IMR-90 (cell line): ENCODE data around the gene PMM2. TPM values are rescaled to one million over a fixed set of nuclear protein-coding genes. Genes with fewer than 3 reads are reported as not detected.

Source experiments
- ATAC-seq: fragments of 200-7000 bp; cut with Tn5 transposase; 2 replicates; pipeline ENCODE4 v1.9.1; 2020; ENCODE audit warnings: low read depth, mild to moderate bottlenecking, moderate library complexity
- BruUV-seq: library from RNA; stranded (reverse); fragments of 400-500 nt; replicated peaks from 2 replicates; lab custom pipeline; 2021; lab: Mats Ljungman, UMichigan
- CTCF ChIA-PET: fragments of 300-600 bp; formaldehyde crosslinking; extraction: SDS; loops from one replicate; lab custom pipeline; 2021; ENCODE audit warnings: antibody characterized with exemption; lab: Yijun Ruan, JAX
- POLR2A ChIA-PET: fragments of 300-600 bp; sonication (Branson Sonifier 250); formaldehyde crosslinking; loops from one replicate; lab custom pipeline; 2022; ENCODE audit warnings: antibody characterized with exemption; ENCODE audit not compliant: unreplicated experiment; lab: Charles Lee
- DNase-seq: peaks from one replicate; pipeline ENCODE4 v3.0.0; 2013
- H2AFZ ChIP-seq: replicated peaks from 2 replicates; pipeline ENCODE3; 2013; ENCODE audit warnings: low read length, mild to moderate bottlenecking; ENCODE audit not compliant: poor library complexity
- H2AK5ac ChIP-seq: 2 replicates; pipeline ENCODE4 v1.6.1; 2013; ENCODE audit warnings: low read depth, low read length, inconsistent platforms
- H2AK9ac ChIP-seq: replicated peaks from 2 replicates; pipeline ENCODE3; 2013; ENCODE audit warnings: mild to moderate bottlenecking, low read depth, low read length, moderate library complexity; ENCODE audit not compliant: poor library complexity
- H2BK120ac ChIP-seq: 2 replicates; pipeline ENCODE4 v1.6.1; 2013; ENCODE audit warnings: low read depth, low read length, inconsistent platforms
- H2BK15ac ChIP-seq: 3 replicates; pipeline ENCODE4 v1.6.1; 2013; ENCODE audit warnings: low read depth, low read length, inconsistent platforms
- H2BK20ac ChIP-seq: 2 replicates; pipeline ENCODE4 v1.6.1; 2013; ENCODE audit warnings: low read depth, mild to moderate bottlenecking, inconsistent platforms, low read length, moderate library complexity
- H2BK5ac ChIP-seq: 2 replicates; pipeline ENCODE4 v1.6.1; 2013; ENCODE audit warnings: mild to moderate bottlenecking, low read depth, low read length, inconsistent platforms; ENCODE audit not compliant: poor library complexity, severe bottlenecking
- H3K14ac ChIP-seq: replicated peaks from 2 replicates; pipeline ENCODE4 v1.6.1; 2013; ENCODE audit warnings: low read depth, low read length, inconsistent platforms
- H3K18ac ChIP-seq: 2 replicates; pipeline ENCODE4 v1.6.1; 2013; ENCODE audit warnings: low read depth, low read length, control low read depth
- H3K23ac ChIP-seq: 2 replicates; pipeline ENCODE4 v1.6.1; 2013; ENCODE audit warnings: low read depth, low read length, inconsistent platforms
- H3K27ac ChIP-seq: 2 replicates; pipeline ENCODE4 v1.5.1; 2013; ENCODE audit warnings: mild to moderate bottlenecking, control low read depth, low read length; ENCODE audit not compliant: insufficient read depth
- H3K27me3 ChIP-seq: 2 replicates; pipeline ENCODE4 v1.6.1; 2013; ENCODE audit warnings: low read length; ENCODE audit not compliant: control insufficient read depth, insufficient read depth
- H3K36me3 ChIP-seq: 2 replicates; pipeline ENCODE4 v1.6.1; 2013; ENCODE audit warnings: low read length, mixed read lengths; ENCODE audit not compliant: control insufficient read depth, insufficient read depth
- H3K4ac ChIP-seq: 2 replicates; pipeline ENCODE4 v1.6.1; 2013; ENCODE audit warnings: low read depth, low read length, inconsistent platforms
- H3K4me1 ChIP-seq: 2 replicates; pipeline ENCODE4 v1.6.1; 2013; ENCODE audit warnings: low read length, mixed read lengths; ENCODE audit not compliant: control insufficient read depth, insufficient read depth
- H3K4me2 ChIP-seq: 2 replicates; pipeline ENCODE4 v1.6.1; 2013; ENCODE audit warnings: low read depth, mild to moderate bottlenecking, control low read depth, low read length, moderate library complexity
- H3K4me3 ChIP-seq: 2 replicates; pipeline ENCODE4 v1.5.1; 2013; ENCODE audit warnings: low read depth, mild to moderate bottlenecking, control low read depth, low read length, moderate library complexity; ENCODE audit not compliant: insufficient read depth
- H3K56ac ChIP-seq: 2 replicates; pipeline ENCODE4 v1.6.1; 2013; ENCODE audit warnings: low read length, inconsistent platforms; ENCODE audit not compliant: insufficient read depth; ENCODE audit errors: extremely low read depth
- H3K79me1 ChIP-seq, 2 experiments: 2 replicates each; pipeline ENCODE4 v1.6.1; 2013; ENCODE audit warnings: low read length in 2 of 2, inconsistent platforms in 1 of 2, low read depth in 1 of 2
- H3K9ac ChIP-seq: 2 replicates; pipeline ENCODE4 v1.6.1; 2013; ENCODE audit warnings: low read depth, low read length, control low read depth
- H3K9me1 ChIP-seq: 2 replicates; pipeline ENCODE4 v1.6.1; 2013; ENCODE audit warnings: low read length, inconsistent platforms; ENCODE audit not compliant: insufficient read depth
- H3K9me3 ChIP-seq: 2 replicates; pipeline ENCODE4 v1.6.1; 2013; ENCODE audit warnings: low read length; ENCODE audit not compliant: control insufficient read depth, insufficient read depth
- H4K20me1 ChIP-seq: 2 replicates; pipeline ENCODE4 v1.6.1; 2013; ENCODE audit warnings: low read length, inconsistent platforms; ENCODE audit not compliant: insufficient read depth
- H4K5ac ChIP-seq: 2 replicates; pipeline ENCODE4 v1.6.1; 2013; ENCODE audit warnings: mild to moderate bottlenecking, low read depth, low read length, control low read depth
- H4K8ac ChIP-seq, 2 experiments: 2 replicates each; pipeline ENCODE4 v1.6.1; 2013; ENCODE audit warnings: low read depth in 2 of 2, low read length in 2 of 2, control low read depth in 1 of 2, inconsistent platforms in 1 of 2
- H4K91ac ChIP-seq: 2 replicates; pipeline ENCODE4 v1.6.1; 2013; ENCODE audit warnings: low read depth, low read length, inconsistent platforms; ENCODE audit not compliant: insufficient read depth
- BHLHE40 ChIP-seq: fragments of 150-350 bp; IDR thresholded peaks from 2 replicates; pipeline ENCODE4 v1.6.1; 2016; ENCODE audit warnings: mild to moderate bottlenecking, low read depth, low read length
- CEBPB ChIP-seq: IDR thresholded peaks from 2 replicates; pipeline ENCODE4 v1.6.1; 2012; ENCODE audit warnings: low read depth, low read length, improper control_type of control experiment
- CHD1 ChIP-seq: IDR thresholded peaks from 2 replicates; pipeline ENCODE4 v1.6.1; 2012; ENCODE audit warnings: low read depth, low read length, improper control_type of control experiment
- CTCF ChIP-seq: conservative IDR thresholded peaks from 2 replicates; pipeline ENCODE4 v1.5.1; 2012; ENCODE audit warnings: mild to moderate bottlenecking, low read depth, low read length, improper control_type of control experiment
- ELK1 ChIP-seq: fragments of 150-350 bp; IDR thresholded peaks from 2 replicates; pipeline ENCODE4 v1.6.1; 2016; ENCODE audit warnings: low read depth, mild to moderate bottlenecking, low read length, moderate library complexity, borderline replicate concordance
- FOS ChIP-seq: fragments of 150-350 bp; IDR thresholded peaks from 2 replicates; pipeline ENCODE4 v1.6.1; 2016; ENCODE audit warnings: low read depth, low read length
- MAFK ChIP-seq: IDR thresholded peaks from 2 replicates; pipeline ENCODE4 v1.6.1; 2012; ENCODE audit warnings: low read depth, low read length, improper control_type of control experiment
- MAZ ChIP-seq: IDR thresholded peaks from 2 replicates; pipeline ENCODE4 v1.6.1; 2012; ENCODE audit warnings: low read depth, mild to moderate bottlenecking, low read length, improper control_type of control experiment, moderate library complexity, borderline replicate concordance
- MXI1 ChIP-seq: IDR thresholded peaks from 2 replicates; pipeline ENCODE4 v1.6.1; 2012; ENCODE audit warnings: low read depth, mild to moderate bottlenecking, low read length, moderate library complexity, borderline replicate concordance
- NFE2L2 ChIP-seq: fragments of 150-350 bp; IDR thresholded peaks from 2 replicates; pipeline ENCODE4 v1.6.1; 2016; ENCODE audit warnings: low read depth, mild to moderate bottlenecking, low read length
- POLR2A ChIP-seq: IDR thresholded peaks from 2 replicates; pipeline ENCODE4 v1.6.1; 2012; ENCODE audit warnings: mild to moderate bottlenecking, low read depth, low read length
- RAD21 ChIP-seq: IDR thresholded peaks from 2 replicates; pipeline ENCODE4 v1.6.1; 2012; ENCODE audit warnings: low read length, improper control_type of control experiment
- RCOR1 ChIP-seq: IDR thresholded peaks from 2 replicates; pipeline ENCODE4 v1.6.1; 2012; ENCODE audit warnings: mild to moderate bottlenecking, low read length, improper control_type of control experiment; ENCODE audit not compliant: insufficient replicate concordance
- RFX5 ChIP-seq: IDR thresholded peaks from 2 replicates; pipeline ENCODE4 v1.8.0; 2012; ENCODE audit warnings: low read depth, mild to moderate bottlenecking, low read length, moderate library complexity
- SMC3 ChIP-seq: fragments of 150-350 bp; IDR thresholded peaks from 2 replicates; pipeline ENCODE4 v1.6.1; 2016; ENCODE audit warnings: low read depth, mild to moderate bottlenecking, antibody characterized with exemption, low read length, moderate library complexity
- USF2 ChIP-seq: fragments of 150-350 bp; IDR thresholded peaks from 2 replicates; pipeline ENCODE4 v1.6.1; 2017; ENCODE audit warnings: mild to moderate bottlenecking, antibody characterized with exemption, low read length, low read depth
- WGBS, 2 experiments: methylation state at CpG; one replicate each; pipeline versions ENCODE4 v1.1.5 to v1.1.7; 2013; ENCODE audit warnings: missing lambda C conversion rate in 2 of 2; ENCODE audit not compliant: insufficient read length in 1 of 2; ENCODE audit errors: extremely low coverage in 2 of 2; 5-methylcytosine and 5-hydroxymethylcytosine counted together
- dilution Hi-C: fragments of 300-500 bp; cut with HindIII; formaldehyde crosslinking; loops from one replicate; pipeline ENCODE4 v1.14.3; 2018; ENCODE audit warnings: low sequenced_read_pairs; ENCODE audit not compliant: unreplicated experiment
- in situ Hi-C: fragments of 300-500 bp; cut with MboI; formaldehyde crosslinking; loops from 3 replicates; pipeline ENCODE4 v1.14.3; 2019; ENCODE audit warnings: low sequenced_read_pairs, inconsistent platforms, mixed read lengths
- intact Hi-C: fragments of 100-400 bp; cut with micrococcal nuclease; formaldehyde crosslinking; loops from 2 replicates; pipeline ENCODE4 v1.10.0; 2022
- polyA plus RNA-seq, 3 experiments: library from polyadenylated mRNA; depleted of rRNA; stranded (reverse); fragments of >200 nt; gene quantifications; 2 replicates each; pipeline ENCODE4 v1.2.3, GENCODE V29; 2012; ENCODE audit warnings: low replicate concordance in 1 of 3
- total RNA-seq: library from RNA; depleted of rRNA; stranded (reverse); fragments of >200 nt; gene quantifications from 2 replicates; pipeline ENCODE4 v1.2.3, GENCODE V29; 2012

Gene PMM2
- total and polyA plus RNA-seq, 2 of the 4 experiments (the other 2 are of a cell fraction): 25.8 to 38.9 TPM

- Histone ChIP-seq H3K4me1 (peaks cover 21% of the 10 kb centered on the region), H3K4ac (peak overlapping the region; percentile 95), H3K27me3 (no peaks in the 10 kb centered on the region), H3K56ac (peak overlapping the region; percentile 66; the same call in 1 of the 2 replicates), H3K4me2 (peak overlapping the region; percentile 91), H3K27ac (peak overlapping the region; percentile 90), H4K91ac (peak overlapping the region; percentile 85), H3K4me3 (peak overlapping the region; percentile 71), H3K9ac (peak overlapping the region; percentile 92), H4K8ac (peak overlapping the region; percentile 73 to 95; a peak in 3 of 4 replicates), H2BK15ac (no peak overlapping the region), H4K20me1 (peaks cover 56% of the 10 kb centered on the region), H3K14ac (peak overlapping the region; percentile 93), H3K36me3 (peaks cover 4% of the 10 kb centered on the region), H3K18ac (no peak overlapping the region; the same call in 1 of the 2 replicates), H2BK120ac (peak overlapping the region; percentile 65), H3K9me1 (peaks cover 15% of the 10 kb centered on the region), H2AFZ (peak overlapping the region; percentile 92), H3K23ac (peak overlapping the region; percentile 97), H3K79me1 (peaks cover 8 to 68% of the 10 kb centered on the region in 2 experiments), H2AK5ac (peak overlapping the region; percentile 88), H4K5ac (no peak overlapping the region; the same call in 1 of the 2 replicates), H2BK20ac (no peak overlapping the region), H3K9me3 (no peaks in the 10 kb centered on the region), H2AK9ac (peak overlapping the region; percentile 98), H2BK5ac (peak overlapping the region; percentile 66)
- no TSS peak for BruUV-seq
- ChIA-PET CTCF (no interaction called here), POLR2A (no interaction called here)
- dilution Hi-C loops: no loop called here
- 3% methylated on average over 11 of the region's 16 CpGs; no CpG with 5 or more reads in 1 of the 2 experiments for WGBS, 2 experiments
- in situ Hi-C loops: no loop called here
- DNase-seq: no peak
- TF ChIP-seq MAFK: no peak
- TF ChIP-seq MAZ: no peak
- no peak for TF ChIP-seq RAD21
- no peak for TF ChIP-seq BHLHE40
- no peak for TF ChIP-seq RFX5
- no peak for TF ChIP-seq SMC3
- TF ChIP-seq FOS: no peak
- TF ChIP-seq CHD1: no peak
- TF ChIP-seq ELK1: no peak
- no peak for TF ChIP-seq POLR2A
- no peak for TF ChIP-seq CEBPB
- no peak for TF ChIP-seq NFE2L2
- no peak for TF ChIP-seq CTCF
- TF ChIP-seq USF2: no peak
- TF ChIP-seq MXI1: no peak
- no peak for TF ChIP-seq RCOR1
- intact Hi-C loops: loop anchor here (5.0 kb wide), 1 partner anchor 70 kb away; the partner anchor contains the start of genes PMM2 and TMEM186
- no peak for ATAC-seq
Measured at GRCh38 chr16:8866884-8867215, 69.2 kb downstream of the PMM2 start.
